ENCODE results near the gene SSNA1. TPM values are rescaled to one million over a fixed set of nuclear protein-coding genes. Genes with fewer than 3 reads are reported as not detected.

SSNA1 gene
- total RNA-seq, 2 experiments from 2014 or later, result 103 TPM

DNA sequence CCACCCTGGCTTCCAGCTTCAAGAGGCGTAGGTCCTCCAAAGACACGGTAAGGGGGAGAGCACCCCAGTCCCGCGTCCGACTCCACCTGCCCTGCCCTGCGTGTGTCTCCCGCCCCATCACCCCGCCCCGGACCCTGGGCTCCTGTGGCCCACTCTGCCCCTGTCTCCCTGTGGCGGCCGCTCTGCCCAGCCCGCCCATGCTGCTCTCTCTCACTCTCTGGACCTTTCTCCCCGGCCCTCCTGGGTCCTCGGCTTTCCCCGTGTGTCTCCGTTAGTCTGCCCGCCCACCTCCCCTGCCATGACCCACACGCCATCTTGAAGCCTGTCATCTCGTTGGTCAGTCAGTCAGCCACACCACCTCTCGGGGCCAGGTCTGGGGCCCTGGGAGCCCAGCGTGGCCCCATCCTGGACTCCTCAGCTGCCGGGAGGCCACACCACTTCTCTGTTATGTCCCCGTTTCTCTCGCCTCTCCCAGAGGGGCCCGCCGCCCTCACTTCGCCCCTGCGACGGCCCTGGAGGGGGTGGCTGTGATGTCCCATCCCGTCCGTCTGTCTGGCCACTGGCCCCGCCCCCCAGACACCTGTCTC lies 23.1 kb upstream of the SSNA1 start:
- POLR2A ChIA-PET, result no interaction called here
- CTCF ChIA-PET, result interaction anchor here (1.0 kb wide), 1 partner anchor 51 kb away, joined by 3 read pairs; no protein-coding TSS in a partner anchor

DNA sequence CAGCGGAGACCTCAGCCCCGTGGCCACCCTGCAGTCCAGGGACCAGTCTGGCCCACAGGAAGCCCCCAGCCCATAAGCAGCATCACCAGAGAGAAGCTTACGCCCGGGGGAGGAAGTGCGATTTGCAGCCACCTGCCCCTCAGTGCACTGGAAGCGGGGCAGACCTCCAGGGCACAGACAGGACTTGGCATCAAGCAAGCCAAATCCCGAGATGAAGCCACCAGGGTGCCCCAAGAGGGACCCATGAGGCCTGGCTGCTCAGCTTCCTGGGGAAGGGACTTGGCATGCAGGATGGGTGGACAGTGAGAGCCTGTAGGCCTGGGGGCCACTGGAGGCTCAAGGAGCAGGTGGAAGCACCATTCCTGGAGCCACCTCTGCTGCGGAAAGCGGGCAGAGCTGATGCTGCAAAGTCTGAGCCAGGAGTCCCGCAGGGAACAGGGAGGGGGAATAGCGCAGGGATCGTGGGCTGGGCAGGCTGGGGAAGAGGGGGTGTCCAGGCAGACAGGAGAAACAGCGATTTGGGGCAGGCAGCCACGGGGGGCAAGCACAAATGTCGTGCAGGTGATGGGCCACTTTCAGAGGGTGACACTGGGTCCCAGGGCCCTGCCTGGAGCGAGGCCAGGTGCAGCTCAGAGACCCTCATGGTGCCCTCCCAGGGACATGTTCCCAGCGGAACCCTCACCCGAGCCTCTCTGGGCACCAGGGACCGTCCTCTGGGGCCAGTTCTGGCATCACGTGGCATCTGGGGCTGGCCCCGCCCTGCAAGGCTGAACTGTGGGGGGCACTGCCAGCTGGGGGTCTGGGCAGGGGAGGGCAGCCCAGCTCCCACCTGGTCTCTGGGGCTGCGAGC lies 21.9 kb upstream of the SSNA1 start:
- CTCF ChIA-PET, result interaction anchor here (0.8 to 1.0 kb wide), 2 partner anchors 23 to 50 kb away, joined by 3 read pairs; no protein-coding TSS in a partner anchor
- POLR2A ChIA-PET, result no interaction called here

DNA sequence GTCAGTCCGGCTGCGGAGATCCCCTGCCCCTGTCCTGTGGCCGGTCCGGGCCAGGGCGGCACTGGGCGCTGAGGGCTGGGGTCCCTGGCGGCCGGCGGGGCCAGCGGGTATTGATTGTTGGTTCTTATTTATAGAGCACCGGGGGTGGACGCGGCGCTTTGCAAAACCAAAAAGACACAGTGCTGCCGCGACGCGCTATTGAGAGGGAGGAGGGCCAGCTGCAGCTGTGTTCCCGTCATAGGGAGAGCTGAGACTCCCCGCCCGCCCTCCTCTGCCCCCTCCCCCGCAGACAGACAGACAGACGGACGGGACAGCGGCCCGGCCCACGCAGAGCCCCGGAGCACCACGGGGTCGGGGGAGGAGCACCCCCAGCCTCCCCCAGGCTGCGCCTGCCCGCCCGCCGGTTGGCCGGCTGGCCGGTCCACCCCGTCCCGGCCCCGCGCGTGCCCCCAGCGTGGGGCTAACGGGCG lies 21.2 kb upstream of the SSNA1 start:
- CTCF ChIA-PET, result no interaction called here
- POLR2A ChIA-PET, result interaction anchor here (0.6 kb wide), 1 partner anchor 67 kb away, joined by 3 read pairs; no protein-coding TSS in a partner anchor

DNA sequence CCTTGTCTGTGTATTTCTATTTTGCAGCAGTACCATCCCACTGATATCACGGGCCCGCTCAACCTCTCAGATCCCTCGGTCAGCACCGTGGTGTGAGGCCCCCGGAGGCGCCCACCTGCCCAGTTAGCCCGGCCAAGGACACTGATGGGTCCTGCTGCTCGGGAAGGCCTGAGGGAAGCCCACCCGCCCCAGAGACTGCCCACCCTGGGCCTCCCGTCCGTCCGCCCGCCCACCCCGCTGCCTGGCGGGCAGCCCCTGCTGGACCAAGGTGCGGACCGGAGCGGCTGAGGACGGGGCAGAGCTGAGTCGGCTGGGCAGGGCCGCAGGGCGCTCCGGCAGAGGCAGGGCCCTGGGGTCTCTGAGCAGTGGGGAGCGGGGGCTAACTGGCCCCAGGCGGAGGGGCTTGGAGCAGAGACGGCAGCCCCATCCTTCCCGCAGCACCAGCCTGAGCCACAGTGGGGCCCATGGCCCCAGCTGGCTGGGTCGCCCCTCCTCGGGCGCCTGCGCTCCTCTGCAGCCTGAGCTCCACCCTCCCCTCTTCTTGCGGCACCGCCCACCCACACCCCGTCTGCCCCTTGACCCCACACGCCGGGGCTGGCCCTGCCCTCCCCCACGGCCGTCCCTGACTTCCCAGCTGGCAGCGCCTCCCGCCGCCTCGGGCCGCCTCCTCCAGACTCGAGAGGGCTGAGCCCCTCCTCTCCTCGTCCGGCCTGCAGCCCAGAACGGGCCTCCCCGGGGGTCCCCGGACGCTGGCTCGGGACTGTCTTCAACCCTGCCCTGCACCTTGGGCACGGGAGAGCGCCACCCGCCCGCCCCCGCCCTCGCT lies 20.5 kb upstream of the SSNA1 start:
- POLR2A ChIA-PET, result interaction anchor here (0.6 to 1.1 kb wide), 2 partner anchors 67 to 70 kb away, joined by 3 read pairs; no protein-coding TSS in a partner anchor

DNA sequence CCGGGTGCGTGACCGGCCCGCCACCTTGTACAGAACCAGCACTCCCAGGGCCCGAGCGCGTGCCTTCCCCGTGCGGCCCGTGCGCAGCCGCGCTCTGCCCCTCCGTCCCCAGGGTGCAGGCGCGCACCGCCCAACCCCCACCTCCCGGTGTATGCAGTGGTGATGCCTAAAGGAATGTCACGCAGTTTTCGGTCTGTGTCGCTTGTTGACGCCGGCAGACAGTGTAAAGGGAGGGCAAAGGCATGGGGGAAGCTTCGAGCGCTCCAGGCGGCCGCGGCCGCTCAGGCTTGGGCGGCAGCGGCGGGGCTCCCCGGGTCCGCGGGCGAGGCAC lies 19.9 kb upstream of the SSNA1 start:
- ChIA-PET CTCF (interaction anchor here (0.7 kb wide), 1 partner anchor 13 kb away, joined by 3 read pairs; no protein-coding TSS in a partner anchor), POLR2A (interaction anchor here (1.1 kb wide), 1 partner anchor 71 kb away, joined by 3 read pairs; no protein-coding TSS in a partner anchor)

More for the DNA sequence above, 20.5 kb upstream of the SSNA1 start:
- CTCF ChIA-PET, result interaction anchor here (0.8 kb wide), 1 partner anchor 69 kb away, joined by 3 read pairs; no protein-coding TSS in a partner anchor

DNA sequence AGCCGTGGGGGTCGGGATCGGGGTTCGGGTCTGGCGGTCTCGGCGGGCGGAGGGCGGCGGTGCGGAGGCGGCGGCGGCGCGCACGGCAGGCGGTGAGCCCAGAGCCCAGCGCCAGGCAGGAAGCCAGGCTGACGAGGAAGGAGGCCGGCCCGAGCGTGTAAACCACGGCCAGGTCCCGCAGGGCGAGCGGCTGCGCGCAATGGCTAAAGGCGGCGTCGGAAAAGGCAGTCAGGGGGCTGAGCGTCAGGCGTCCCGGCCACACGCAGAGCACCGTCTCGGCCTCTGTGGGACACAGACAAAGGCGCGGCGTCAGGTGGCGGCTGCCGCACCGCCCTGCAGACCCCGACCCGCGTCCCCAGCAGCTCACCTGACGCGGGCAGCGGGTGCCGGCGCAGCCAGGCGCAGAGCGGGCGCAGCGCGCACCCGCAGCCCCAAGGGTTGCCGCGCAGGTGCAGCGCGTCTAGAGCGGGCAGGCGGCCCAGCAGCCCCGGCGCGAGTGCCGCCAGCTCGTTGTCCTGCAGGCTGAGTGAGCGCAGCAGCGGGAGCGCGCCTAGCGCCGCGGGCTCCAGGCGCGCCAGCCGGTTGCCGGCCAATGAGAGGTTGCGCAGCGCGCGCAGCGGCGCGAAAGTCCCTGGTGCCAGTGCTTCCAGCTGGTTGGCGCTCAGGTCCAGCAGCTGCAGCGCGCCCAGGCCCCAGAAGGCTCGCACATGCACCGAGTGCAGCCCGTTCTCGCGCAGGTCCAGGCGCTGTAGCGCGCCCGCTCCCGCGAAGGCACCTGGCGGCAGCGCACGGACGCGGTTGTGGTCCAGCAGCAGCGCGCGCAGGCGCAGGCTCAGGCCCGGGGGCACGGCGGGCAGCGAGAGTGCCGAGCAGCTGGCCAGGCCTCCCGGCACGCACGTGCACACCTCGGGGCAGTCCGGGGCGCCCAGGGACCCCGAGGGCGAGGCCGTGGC lies 19.3 kb upstream of the SSNA1 start:
- POLR2A ChIA-PET, result interaction anchor here (0.8 to 1.1 kb wide), 2 partner anchors 63 to 72 kb away, joined by 3 to 5 read pairs; no protein-coding TSS in a partner anchor

DNA sequence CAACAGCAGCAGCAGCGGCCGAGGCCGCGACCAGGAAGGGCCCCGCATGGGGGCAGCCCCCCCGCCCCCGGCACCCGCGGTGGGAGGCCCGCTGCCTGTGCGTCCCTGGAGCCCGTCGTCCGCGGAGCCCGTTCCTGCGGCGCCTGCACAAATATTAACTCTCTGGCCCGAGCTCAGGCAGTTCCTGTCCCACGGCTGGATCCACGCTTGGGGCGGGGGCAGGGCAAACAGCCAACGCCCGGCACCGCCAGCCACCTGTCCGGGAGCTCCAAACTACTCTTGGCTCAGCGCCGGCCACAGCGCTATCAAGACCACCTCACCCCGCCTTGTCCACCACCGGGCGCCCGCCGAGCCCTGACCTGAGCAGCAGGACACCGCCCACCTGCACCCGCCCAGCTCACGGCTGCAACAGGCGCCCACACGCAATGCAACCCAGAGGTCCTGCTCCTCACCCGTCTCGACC lies 18.5 kb upstream of the SSNA1 start, which contains the start of gene LRRC26:
Gene LRRC26, minus strand, starts transcription at position 156 of the 463 bp plus-strand sequence. Its CDS starts 108 bp downstream, at position 48.
- POLR2A ChIA-PET, result interaction anchor here (0.8 kb wide), 1 partner anchor 63 kb away, joined by 5 read pairs; no protein-coding TSS in a partner anchor
- CTCF ChIA-PET, result no interaction called here

More for the DNA sequence above, 19.3 kb upstream of the SSNA1 start:
- CTCF ChIA-PET, result interaction anchor here (0.7 kb wide), 1 partner anchor 12 kb away, joined by 3 read pairs; no protein-coding TSS in a partner anchor

DNA sequence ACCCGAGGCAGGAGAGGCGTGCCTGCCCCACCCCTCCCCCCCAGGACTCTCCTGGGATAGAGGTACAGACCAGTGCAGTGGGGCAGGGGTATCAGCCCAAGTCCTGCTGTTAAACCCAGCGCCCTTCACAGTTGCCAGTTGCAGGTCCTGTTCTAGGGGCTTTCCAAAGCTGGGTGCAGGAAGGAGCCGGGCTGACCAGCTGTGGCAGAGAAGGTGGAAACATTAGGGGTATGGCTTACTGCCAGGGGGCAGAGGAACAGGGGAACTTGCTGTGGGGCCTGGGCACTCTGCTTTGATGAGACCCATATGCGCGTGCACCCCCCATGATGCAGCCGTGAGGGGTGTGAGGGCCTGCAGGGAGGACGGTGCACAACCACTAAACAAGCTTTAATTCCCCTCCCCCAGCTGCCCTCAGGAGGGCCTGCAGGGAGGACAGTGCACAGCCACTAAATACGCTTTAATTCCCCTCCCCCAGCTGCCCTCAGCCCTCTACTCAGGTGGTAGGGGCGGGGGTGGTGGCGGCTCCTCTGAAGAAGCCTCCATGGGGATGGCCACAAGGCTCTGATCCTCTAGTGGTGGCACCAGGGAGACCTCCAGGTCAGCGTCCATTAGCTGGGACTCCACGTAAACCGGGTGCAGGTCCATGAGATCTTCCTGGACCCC lies 17.9 kb upstream of the SSNA1 start:
- POLR2A ChIA-PET, result no interaction called here
- CTCF ChIA-PET, result no interaction called here

DNA sequence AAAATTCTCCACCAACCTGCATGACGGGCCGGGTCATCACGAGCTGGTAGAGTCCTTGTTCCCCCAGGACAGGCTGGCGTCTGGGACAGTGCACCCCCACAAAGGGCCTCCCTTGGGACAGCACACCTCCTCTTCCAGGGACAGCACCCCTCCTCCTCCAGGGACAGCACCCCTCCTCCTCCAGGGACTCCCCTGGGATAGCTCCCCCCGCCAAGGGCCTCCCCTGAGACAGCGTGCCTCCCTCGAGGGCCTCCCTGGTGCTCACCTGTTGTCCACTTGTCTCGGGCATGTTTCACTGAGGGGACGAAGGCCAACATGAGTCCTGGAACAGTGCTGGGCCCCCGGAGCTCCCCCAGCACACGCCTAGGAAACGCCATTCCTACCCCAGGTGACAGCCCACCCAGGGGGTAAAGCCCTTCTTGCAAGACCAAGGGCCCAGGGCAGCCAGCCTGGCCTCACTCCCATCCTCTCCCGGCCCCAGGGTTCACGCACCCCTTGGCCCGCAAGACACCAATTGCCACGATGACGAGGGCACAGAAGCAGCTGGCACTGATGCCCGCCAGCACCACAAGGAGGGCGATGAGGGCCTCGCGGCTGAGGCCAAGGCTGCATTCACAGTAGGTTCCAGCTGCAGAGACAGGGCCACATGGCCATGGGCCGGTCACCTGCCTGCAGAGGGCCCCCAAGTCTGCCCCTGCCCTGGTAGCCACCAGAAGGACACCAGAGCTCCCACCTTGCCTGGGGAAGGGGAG lies 17.2 kb upstream of the SSNA1 start:
- ChIA-PET POLR2A (no interaction called here), CTCF (no interaction called here)

DNA sequence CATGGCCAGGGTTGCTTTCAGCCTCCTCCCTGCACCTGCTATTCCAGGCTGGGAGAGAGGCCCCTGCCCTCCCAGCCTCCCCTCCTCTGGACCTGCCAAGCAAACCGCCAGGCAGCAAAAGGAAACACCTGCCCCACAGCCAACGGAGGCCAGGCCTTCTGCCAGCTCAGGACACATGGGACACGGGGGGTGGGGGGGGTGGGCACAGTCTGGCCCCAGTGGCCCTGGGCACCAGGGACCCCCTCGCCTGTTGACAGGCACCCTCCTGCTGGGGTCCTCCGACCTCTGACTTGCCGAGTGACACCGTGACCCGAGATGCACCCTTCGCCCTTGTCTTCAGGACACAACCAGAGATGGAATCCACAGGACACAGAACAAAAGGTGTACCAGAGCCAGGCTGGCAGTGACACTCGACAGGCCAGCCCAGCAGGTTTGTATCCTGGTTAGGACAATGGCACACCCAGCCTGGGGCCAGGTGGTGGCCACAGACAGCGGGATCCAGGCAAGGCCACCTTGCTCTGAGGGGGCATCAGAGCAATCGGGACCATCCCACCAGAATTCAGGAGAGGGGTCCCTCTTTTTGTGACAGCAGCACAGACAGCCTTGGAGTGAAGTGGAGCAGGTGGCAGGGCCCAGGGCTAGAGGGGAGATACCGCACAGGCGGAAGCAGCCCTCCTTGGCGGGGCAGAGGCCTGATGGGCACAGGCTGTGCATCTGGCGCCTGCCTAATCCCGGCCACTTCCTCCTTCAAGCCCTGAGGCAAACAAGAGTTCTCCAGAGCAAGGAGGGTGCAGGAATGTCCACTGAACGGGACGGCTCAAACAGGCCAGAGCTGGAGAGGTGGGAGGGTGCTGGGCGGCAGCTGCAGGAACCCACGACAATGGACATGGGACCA lies 15.3 kb upstream of the SSNA1 start:
- POLR2A ChIA-PET, result no interaction called here
- CTCF ChIA-PET, result interaction anchor here (2.0 kb wide), 1 partner anchor 63 kb away, joined by 5 read pairs; no protein-coding TSS in a partner anchor

DNA sequence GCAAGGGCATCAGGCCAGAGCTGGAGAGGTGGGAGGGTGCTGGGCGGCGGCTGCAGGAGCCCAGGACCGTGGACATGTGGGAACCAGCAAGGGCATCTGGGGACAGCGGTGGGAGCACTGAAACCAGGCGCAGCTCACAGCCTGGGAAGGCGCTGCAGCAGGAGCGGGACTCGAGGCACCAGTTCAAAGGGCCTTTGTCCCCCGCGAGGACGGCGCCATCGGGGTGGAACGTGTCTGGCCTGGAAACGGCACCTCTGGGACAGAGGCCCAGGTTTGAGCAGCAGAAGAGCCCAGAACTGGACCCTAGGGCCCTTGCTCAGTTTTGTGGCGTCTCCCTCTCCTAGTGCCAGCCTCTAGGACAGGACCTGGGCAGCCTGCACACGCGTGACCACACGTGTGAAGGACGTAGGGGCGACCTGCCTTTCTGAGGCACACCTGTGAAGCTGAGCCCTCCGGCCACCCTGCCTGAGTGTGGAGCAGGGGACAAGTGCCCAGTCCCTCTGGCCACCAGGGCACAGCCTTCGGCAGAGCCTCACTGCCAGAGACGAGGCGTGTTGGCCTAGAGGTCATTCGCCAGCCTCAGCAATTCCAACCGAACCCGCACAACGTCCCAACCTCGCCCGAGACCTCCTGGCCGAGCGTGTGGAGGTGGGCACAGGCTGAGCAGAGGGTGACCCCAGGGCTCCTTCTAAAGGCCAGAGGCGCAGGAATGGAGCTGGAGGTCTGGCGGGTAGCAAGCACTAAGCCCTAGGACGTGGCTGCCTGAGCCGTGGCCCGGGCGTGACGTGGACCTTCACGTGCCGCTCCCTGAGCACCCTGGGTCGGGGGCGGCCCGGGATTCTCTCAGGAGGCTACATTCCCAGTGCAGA lies 14.4 kb upstream of the SSNA1 start:
- POLR2A ChIA-PET, result interaction anchor here (0.8 kb wide), 1 partner anchor 67 kb away, joined by 3 read pairs; the partner anchor contains the start of gene TUBB4B
- CTCF ChIA-PET, result interaction anchor here (1.5 to 2.0 kb wide), 2 partner anchors 12 to 62 kb away, joined by 5 read pairs; no protein-coding TSS in a partner anchor

DNA sequence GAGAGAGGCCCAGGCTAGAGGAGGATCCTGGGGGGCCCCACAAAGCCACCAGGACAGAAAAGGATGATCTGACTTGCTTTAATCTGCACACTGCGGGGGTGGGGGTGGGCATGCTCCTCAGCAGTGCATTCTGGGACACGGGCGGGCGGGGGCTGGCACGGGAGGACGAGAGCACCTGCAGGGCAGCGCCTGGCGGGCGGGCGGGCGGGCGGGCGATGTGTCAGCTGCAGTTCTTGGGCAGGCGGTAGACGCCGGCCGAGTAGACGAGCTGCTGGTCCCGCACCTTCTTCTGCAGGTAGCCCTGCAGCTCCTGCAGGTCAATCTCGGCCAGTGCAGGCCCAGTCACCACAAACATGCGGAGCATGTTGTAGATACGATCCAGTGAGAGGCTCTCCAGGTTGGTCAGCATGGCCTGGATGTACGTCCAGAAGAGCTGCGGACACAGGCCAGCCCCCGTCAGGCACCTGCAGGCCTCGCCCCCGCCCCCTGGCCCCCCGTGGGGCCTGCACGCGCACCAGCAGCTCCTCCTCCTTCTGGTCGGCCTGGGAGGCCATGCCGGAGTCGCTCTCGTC lies 13.7 kb upstream of the SSNA1 start:
- CTCF ChIA-PET, result interaction anchor here (1.2 to 2.2 kb wide), 4 partner anchors 12 to 62 kb away, joined by 3 to 5 read pairs (median 5); no protein-coding TSS in a partner anchor

DNA sequence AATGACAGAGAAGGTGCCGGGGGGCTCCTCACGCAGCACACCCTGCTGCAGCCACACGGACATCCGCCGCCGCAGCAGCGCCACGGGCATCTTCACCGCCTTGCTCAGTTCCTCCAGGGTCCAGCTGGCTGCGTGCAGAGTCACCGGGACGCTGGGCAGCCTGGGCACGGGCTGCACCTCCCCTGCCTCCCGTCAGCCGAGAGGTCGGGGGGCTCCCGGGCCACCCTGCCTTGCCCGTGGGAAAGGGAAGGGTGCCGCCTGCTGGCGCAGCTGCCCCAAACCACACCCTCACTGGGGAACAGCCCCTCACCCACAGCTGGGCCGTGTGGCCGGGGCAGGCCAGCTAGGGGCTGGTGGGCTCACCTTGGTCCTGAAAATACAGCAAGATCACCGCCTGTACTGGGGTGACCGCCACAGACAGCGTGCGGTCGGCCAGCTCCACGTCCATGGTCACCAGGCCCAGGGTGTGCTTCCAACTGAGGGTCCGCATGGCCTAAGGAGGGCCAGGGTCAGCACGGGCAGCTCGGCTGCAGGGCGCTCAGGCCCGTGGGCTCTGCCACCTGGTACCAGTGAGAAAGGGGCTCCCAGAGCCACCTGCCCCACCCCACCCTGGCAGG lies 13.0 kb upstream of the SSNA1 start:
- ChIA-PET POLR2A (no interaction called here), CTCF (interaction anchor here (0.8 to 2.2 kb wide), 8 partner anchors 11 to 61 kb away, joined by 3 to 5 read pairs (median 4); partner anchors contain the start of genes ANAPC2, GRIN1 and SSNA1)

More for the DNA sequence above, 13.7 kb upstream of the SSNA1 start:
- POLR2A ChIA-PET, result interaction anchor here (0.8 kb wide), 1 partner anchor 66 kb away, joined by 3 read pairs; the partner anchor contains the start of gene TUBB4B
